Neuron (in vitro differentiated cells): Measurements from ENCODE around the gene IL6.

Source experiments
- H2AFZ ChIP-seq: one replicate; pipeline ENCODE4 v1.6.1; 2013; ENCODE audit warnings: low read depth, mild to moderate bottlenecking, inconsistent platforms, low read length, moderate library complexity
- H3K27me3 ChIP-seq: one replicate; pipeline ENCODE4 v1.6.1; 2013; ENCODE audit warnings: low read length; ENCODE audit not compliant: insufficient read depth
- H3K36me3 ChIP-seq: one replicate; pipeline ENCODE4 v1.6.1; 2013; ENCODE audit warnings: low read length; ENCODE audit not compliant: insufficient read depth
- H3K4me1 ChIP-seq: one replicate; pipeline ENCODE4 v1.6.1; 2013; ENCODE audit warnings: low read length; ENCODE audit not compliant: insufficient read depth
- H3K4me3 ChIP-seq: 2 replicates; pipeline ENCODE4 v1.5.1; 2013; ENCODE audit warnings: mild to moderate bottlenecking, low read length, moderate library complexity
- H3K9me3 ChIP-seq: one replicate; pipeline ENCODE4 v1.6.1; 2013; ENCODE audit warnings: low read length

IL6 gene

GRCh38 chr7:22724861-22725260, 2.1 kb upstream of the IL6 start:
- Histone ChIP-seq H3K36me3 (no peaks in the 10 kb centered on the region), H3K27me3 (no peaks in the 10 kb centered on the region), H3K4me3 (no peak overlapping the region), H3K4me1 (peaks cover 2% of the 10 kb centered on the region), H3K9me3 (no peaks in the 10 kb centered on the region), H2AFZ (no peak overlapping the region)

DNA sequence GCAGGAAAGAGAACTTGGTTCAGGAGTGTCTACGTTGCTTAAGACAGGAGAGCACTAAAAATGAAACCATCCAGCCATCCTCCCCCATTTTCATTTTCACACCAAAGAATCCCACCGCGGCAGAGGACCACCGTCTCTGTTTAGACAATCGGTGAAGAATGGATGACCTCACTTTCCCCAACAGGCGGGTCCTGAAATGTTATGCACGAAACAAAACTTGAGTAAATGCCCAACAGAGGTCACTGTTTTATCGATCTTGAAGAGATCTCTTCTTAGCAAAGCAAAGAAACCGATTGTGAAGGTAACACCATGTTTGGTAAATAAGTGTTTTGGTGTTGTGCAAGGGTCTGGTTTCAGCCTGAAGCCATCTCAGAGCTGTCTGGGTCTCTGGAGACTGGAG, 1.4 kb upstream of the IL6 start:
- no peak overlapping the region for H3K4me3 ChIP-seq
- H3K9me3 ChIP-seq = no peaks in the 10 kb centered on the region
- no peaks in the 10 kb centered on the region for H3K36me3 ChIP-seq
- peaks cover 2% of the 10 kb centered on the region for H3K4me1 ChIP-seq
- H3K27me3 ChIP-seq = no peaks in the 10 kb centered on the region
- no peak overlapping the region for H2AFZ ChIP-seq

GRCh38 chr7:22726345-22726906, 574 bp upstream of the IL6 start:
- peaks cover 2% of the 10 kb centered on the region for H3K4me1 ChIP-seq
- H2AFZ ChIP-seq = no peak overlapping the region
- no peaks in the 10 kb centered on the region for H3K36me3 ChIP-seq
- no peak overlapping the region for H3K4me3 ChIP-seq
- H3K9me3 ChIP-seq = no peaks in the 10 kb centered on the region
- no peaks in the 10 kb centered on the region for H3K27me3 ChIP-seq

- peaks cover 2% of the 10 kb centered on the region for H3K4me1 ChIP-seq
- H3K4me3 ChIP-seq = no peak overlapping the region
Measured at GRCh38 chr7:22727714-22728035, 675 bp downstream of the IL6 start.

DNA sequence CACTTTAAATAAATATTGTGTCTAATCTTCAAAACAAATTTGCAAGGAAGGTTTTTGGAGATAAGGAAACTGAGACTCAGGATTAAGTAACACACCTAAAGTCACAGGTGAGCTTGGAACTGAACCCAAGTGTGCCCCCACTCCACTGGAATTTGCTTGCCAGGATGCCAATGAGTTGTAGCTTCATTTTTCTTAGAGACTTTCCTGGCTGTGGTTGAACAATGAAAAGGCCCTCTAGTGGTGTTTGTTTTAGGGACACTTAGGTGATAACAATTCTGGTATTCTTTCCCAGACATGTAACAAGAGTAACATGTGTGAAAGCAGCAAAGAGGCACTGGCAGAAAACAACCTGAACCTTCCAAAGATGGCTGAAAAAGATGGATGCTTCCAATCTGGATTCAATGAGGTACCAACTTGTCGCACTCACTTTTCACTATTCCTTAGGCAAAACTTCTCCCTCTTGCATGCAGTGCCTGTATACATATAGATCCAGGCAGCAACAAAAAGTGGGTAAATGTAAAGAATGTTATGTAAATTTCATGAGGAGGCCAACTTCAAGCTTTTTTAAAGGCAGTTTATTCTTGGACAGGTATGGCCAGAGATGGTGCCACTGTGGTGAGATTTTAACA, 1.5 kb downstream of the IL6 start:
- Histone ChIP-seq H3K4me3 (no peak overlapping the region), H3K27me3 (no peaks in the 10 kb centered on the region), H3K4me1 (peaks cover 2% of the 10 kb centered on the region), H3K36me3 (no peaks in the 10 kb centered on the region), H3K9me3 (no peaks in the 10 kb centered on the region), H2AFZ (no peak overlapping the region)

More at GRCh38 chr7:22727714-22728035, 675 bp downstream of the IL6 start:
- no peaks in the 10 kb centered on the region for H3K27me3 ChIP-seq
- H3K36me3 ChIP-seq = no peaks in the 10 kb centered on the region
- H3K9me3 ChIP-seq = no peaks in the 10 kb centered on the region
- no peak overlapping the region for H2AFZ ChIP-seq

GRCh38 chr7:22729180-22729825, 2.3 kb downstream of the IL6 start:
- Histone ChIP-seq H3K9me3 (no peaks in the 10 kb centered on the region), H3K27me3 (no peaks in the 10 kb centered on the region), H3K4me3 (no peak overlapping the region), H2AFZ (no peak overlapping the region), H3K4me1 (peaks cover 2% of the 10 kb centered on the region), H3K36me3 (no peaks in the 10 kb centered on the region)

- peaks cover 2% of the 10 kb centered on the region for H3K4me1 ChIP-seq
- H2AFZ ChIP-seq = no peak overlapping the region
- H3K4me3 ChIP-seq = no peak overlapping the region
- no peaks in the 10 kb centered on the region for H3K27me3 ChIP-seq
- H3K36me3 ChIP-seq = no peaks in the 10 kb centered on the region
- no peaks in the 10 kb centered on the region for H3K9me3 ChIP-seq
Measured at GRCh38 chr7:22730066-22730710, 3.2 kb downstream of the IL6 start.

GRCh38 chr7:22730921-22731654, 4.1 kb downstream of the IL6 start:
- H3K36me3 ChIP-seq = no peaks in the 10 kb centered on the region
- no peaks in the 10 kb centered on the region for H3K9me3 ChIP-seq
- peaks cover 2% of the 10 kb centered on the region for H3K4me1 ChIP-seq
- H2AFZ ChIP-seq = no peak overlapping the region
- H3K27me3 ChIP-seq = no peaks in the 10 kb centered on the region
- no peak overlapping the region for H3K4me3 ChIP-seq

GRCh38 chr7:22731766-22732165, 4.8 kb downstream of the IL6 start:
- H3K4me3 ChIP-seq = no peak overlapping the region
- no peaks in the 10 kb centered on the region for H3K4me1 ChIP-seq
- H3K36me3 ChIP-seq = no peaks in the 10 kb centered on the region
- no peak overlapping the region for H2AFZ ChIP-seq
- no peaks in the 10 kb centered on the region for H3K9me3 ChIP-seq
- H3K27me3 ChIP-seq = no peaks in the 10 kb centered on the region

- Histone ChIP-seq H3K4me1 (no peaks in the 10 kb centered on the region), H2AFZ (no peak overlapping the region), H3K4me3 (no peak overlapping the region), H3K9me3 (no peaks in the 10 kb centered on the region), H3K27me3 (no peaks in the 10 kb centered on the region), H3K36me3 (no peaks in the 10 kb centered on the region)
Measured at GRCh38 chr7:22732556-22733126, 5.6 kb downstream of the IL6 start.

DNA sequence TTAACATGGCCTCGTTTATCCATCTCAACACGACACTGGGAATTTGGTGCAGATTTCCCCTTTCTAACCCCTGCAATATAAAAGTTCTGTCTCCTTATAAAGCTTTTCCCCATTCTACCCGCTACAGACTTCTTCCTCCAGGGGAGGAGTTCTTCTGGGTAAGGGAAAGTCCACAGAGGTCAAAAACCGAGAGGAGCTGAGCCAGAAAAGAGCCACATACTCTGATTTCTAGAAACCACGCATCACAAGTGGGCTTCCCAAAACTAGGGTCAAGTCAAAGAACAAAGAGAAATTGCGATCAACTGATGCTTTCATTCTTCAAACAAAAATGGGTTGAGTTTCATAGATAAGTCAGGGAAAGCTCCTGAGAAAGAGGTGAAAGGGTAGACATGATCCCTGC, 6.8 kb downstream of the IL6 start:
- no peaks in the 10 kb centered on the region for H3K4me1 ChIP-seq
- no peaks in the 10 kb centered on the region for H3K9me3 ChIP-seq
- no peak overlapping the region for H3K4me3 ChIP-seq
- H3K36me3 ChIP-seq = no peaks in the 10 kb centered on the region
- H3K27me3 ChIP-seq = no peaks in the 10 kb centered on the region
- H2AFZ ChIP-seq = no peak overlapping the region

GRCh38 chr7:22743014-22743413, 16.0 kb downstream of the IL6 start:
- no peaks in the 10 kb centered on the region for H3K4me1 ChIP-seq
- H3K36me3 ChIP-seq = no peaks in the 10 kb centered on the region
- H3K27me3 ChIP-seq = no peaks in the 10 kb centered on the region
- no peak overlapping the region for H3K4me3 ChIP-seq
- no peaks in the 10 kb centered on the region for H3K9me3 ChIP-seq
- H2AFZ ChIP-seq = no peak overlapping the region

DNA sequence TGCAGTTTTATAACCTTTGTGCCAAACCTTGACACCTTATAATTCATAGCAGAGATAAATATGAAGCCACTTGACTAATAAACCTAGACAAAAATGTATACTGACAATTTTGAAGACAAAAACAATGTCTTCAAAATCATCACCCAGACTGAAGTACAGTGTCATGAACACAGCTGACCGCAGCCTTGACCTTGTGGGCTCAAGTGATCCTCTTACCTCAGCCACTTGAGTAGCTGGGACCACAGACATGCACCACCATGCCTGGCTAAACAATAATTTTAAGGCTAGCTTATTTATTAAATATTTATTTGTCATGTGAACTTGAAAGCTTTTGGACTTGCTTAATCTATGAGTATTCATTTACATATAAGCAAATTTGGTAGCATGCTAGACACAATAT, 24.3 kb downstream of the IL6 start:
- H3K36me3 ChIP-seq = no peaks in the 10 kb centered on the region
- H2AFZ ChIP-seq = no peak overlapping the region
- H3K9me3 ChIP-seq = no peaks in the 10 kb centered on the region
- H3K4me1 ChIP-seq = no peaks in the 10 kb centered on the region
- H3K4me3 ChIP-seq = no peak overlapping the region
- H3K27me3 ChIP-seq = no peaks in the 10 kb centered on the region
